PC-3 (cell line): Measurements from ENCODE around the gene RRAS2.

Experiments used
- EZH2 ChIP-seq: fragments of 300-600 bp; sonication (generic); IDR thresholded peaks from one replicate; pipeline ENCODE4 v1.6.1; 2017; ENCODE audit warnings: antibody characterized with exemption, mild to moderate bottlenecking, low read length; ENCODE audit not compliant: unreplicated experiment
- EZH2phosphoT487 ChIP-seq: fragments of 300-600 bp; sonication (generic); IDR thresholded peaks from 2 replicates; pipeline ENCODE4 v1.6.1; 2018; ENCODE audit warnings: mild to moderate bottlenecking, antibody characterized with exemption, low read length, borderline replicate concordance
- TF ChIP-seq, protein P1 (sequence below): fragments of 300-600 bp; sonication (generic); conservative IDR thresholded peaks from 2 replicates; pipeline ENCODE4 v1.5.1; 2017; ENCODE audit warnings: antibody characterized with exemption, low read depth, mild to moderate bottlenecking, low read length

DNA sequence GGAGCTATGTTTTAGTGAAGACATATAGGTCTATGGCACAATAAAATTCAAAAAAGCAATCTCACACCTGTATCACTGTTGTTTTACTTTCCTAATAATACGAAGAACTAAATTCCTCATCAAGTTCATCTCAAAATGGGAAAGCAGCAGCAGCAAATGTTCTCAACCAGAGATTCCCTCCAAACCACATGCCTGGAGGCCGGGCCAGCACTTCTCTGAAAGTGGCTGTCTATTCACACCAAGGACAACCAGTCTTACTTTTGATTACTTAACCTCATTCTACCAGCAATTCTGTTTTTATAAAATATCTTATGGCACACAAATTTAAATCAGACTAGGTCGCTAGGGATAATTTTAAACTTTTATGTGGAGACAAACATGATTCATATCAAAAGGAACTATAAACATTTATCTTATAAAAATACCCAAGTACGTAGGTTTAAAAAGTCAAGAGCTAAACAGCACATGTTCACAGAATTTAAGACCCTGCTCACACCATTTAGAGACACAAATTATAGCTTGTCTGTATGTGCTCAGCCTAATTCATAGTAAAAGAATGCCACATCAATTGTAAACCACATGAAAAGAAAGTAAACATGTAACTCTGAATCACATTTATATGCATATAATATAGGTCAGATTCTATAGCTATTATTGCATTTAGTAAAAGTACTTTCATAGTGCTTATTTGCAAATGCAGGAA lies 46.1 kb downstream of the RRAS2 start:
- TF ChIP-seq, protein P1, sequence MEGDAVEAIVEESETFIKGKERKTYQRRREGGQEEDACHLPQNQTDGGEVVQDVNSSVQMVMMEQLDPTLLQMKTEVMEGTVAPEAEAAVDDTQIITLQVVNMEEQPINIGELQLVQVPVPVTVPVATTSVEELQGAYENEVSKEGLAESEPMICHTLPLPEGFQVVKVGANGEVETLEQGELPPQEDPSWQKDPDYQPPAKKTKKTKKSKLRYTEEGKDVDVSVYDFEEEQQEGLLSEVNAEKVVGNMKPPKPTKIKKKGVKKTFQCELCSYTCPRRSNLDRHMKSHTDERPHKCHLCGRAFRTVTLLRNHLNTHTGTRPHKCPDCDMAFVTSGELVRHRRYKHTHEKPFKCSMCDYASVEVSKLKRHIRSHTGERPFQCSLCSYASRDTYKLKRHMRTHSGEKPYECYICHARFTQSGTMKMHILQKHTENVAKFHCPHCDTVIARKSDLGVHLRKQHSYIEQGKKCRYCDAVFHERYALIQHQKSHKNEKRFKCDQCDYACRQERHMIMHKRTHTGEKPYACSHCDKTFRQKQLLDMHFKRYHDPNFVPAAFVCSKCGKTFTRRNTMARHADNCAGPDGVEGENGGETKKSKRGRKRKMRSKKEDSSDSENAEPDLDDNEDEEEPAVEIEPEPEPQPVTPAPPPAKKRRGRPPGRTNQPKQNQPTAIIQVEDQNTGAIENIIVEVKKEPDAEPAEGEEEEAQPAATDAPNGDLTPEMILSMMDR: no peak
- no peak for TF ChIP-seq EZH2phosphoT487
- TF ChIP-seq EZH2: no peak
